Stimulated activated memory B cell treated with anti-CD40 and anti-IgM and Interleukin-4, amounts not matched to agents 10 μg/mL and 1 μg/mL and 100 μg/mL, for 72 hours (primary cell): ENCODE results near the gene GRIA1.
"Not testable (repeated sequence)": the region's sequence is repeated elsewhere in the genome, so short reads cannot be mapped to it uniquely, and the experiment has no call there.

Experiments
- ATAC-seq: fragments of 150-1000 bp; cut with Tn5 transposase; 2 replicates; pipeline ENCODE4 v1.10.0; 2021
- H3K27ac Mint-ChIP-seq: one replicate; pipeline ENCODE4 v1.8.0; 2022; ENCODE audit warnings: mild to moderate bottlenecking, mixed read lengths
- H3K27me3 Mint-ChIP-seq: one replicate; pipeline ENCODE4 v1.8.0; 2022; ENCODE audit warnings: mixed read lengths
- H3K36me3 Mint-ChIP-seq: one replicate; pipeline ENCODE4 v1.8.0; 2022; ENCODE audit warnings: mixed read lengths
- H3K4me1 Mint-ChIP-seq: one replicate; pipeline ENCODE4 v1.8.0; 2022; ENCODE audit warnings: mixed read lengths
- H3K4me3 Mint-ChIP-seq: one replicate; pipeline ENCODE4 v1.8.0; 2022; ENCODE audit warnings: mild to moderate bottlenecking, moderate library complexity, mixed read lengths
- H3K9me3 Mint-ChIP-seq: one replicate; pipeline ENCODE4 v1.8.0; 2022; ENCODE audit warnings: mixed read lengths

GRIA1 gene

GRCh38 chr5:153714798-153715197 lies 224.3 kb downstream of the GRIA1 start:
- Mint-ChIP-seq H3K36me3 (no peaks in the 10 kb centered on the region), H3K4me1 (no peaks in the 10 kb centered on the region), H3K4me3 (no peak overlapping the region), H3K9me3 (peaks cover 12% of the 10 kb centered on the region), H3K27ac (no peak overlapping the region), H3K27me3 (no peaks in the 10 kb centered on the region)
- no peak for ATAC-seq

GRCh38 chr5:153717287-153717686 lies 226.8 kb downstream of the GRIA1 start:
- peaks cover 9% of the 10 kb centered on the region for H3K9me3 Mint-ChIP-seq
- no peaks in the 10 kb centered on the region for H3K27me3 Mint-ChIP-seq
- no peak overlapping the region for H3K27ac Mint-ChIP-seq
- no peaks in the 10 kb centered on the region for H3K4me1 Mint-ChIP-seq
- no peak overlapping the region for H3K4me3 Mint-ChIP-seq
- no peak for ATAC-seq
- no peaks in the 10 kb centered on the region for H3K36me3 Mint-ChIP-seq

- ATAC-seq: no peak
- Mint-ChIP-seq H3K27me3 (no peaks in the 10 kb centered on the region), H3K36me3 (no peaks in the 10 kb centered on the region)
Observed at GRCh38 chr5:153718713-153719112, 228.2 kb downstream of the GRIA1 start.

GRCh38 chr5:153719324-153719723 lies 228.9 kb downstream of the GRIA1 start:
- H3K36me3 Mint-ChIP-seq: no peaks in the 10 kb centered on the region
- no peak overlapping the region for H3K4me3 Mint-ChIP-seq
- no peaks in the 10 kb centered on the region for H3K27me3 Mint-ChIP-seq
- H3K4me1 Mint-ChIP-seq: no peaks in the 10 kb centered on the region
- H3K27ac Mint-ChIP-seq: no peak overlapping the region
- ATAC-seq: no peak
- H3K9me3 Mint-ChIP-seq: peaks cover 9% of the 10 kb centered on the region

More at GRCh38 chr5:153718713-153719112, 228.2 kb downstream of the GRIA1 start:
- H3K4me1 Mint-ChIP-seq: no peaks in the 10 kb centered on the region
- H3K4me3 Mint-ChIP-seq: no peak overlapping the region
- peaks cover 9% of the 10 kb centered on the region for H3K9me3 Mint-ChIP-seq
- H3K27ac Mint-ChIP-seq: no peak overlapping the region

- H3K4me1 Mint-ChIP-seq, ATAC-seq, H3K36me3 Mint-ChIP-seq, H3K27me3 Mint-ChIP-seq, H3K27ac Mint-ChIP-seq, H3K4me3 Mint-ChIP-seq, H3K9me3 Mint-ChIP-seq: not testable (repeated sequence)
Observed at GRCh38 chr5:153723022-153723610, 232.6 kb downstream of the GRIA1 start.

GRCh38 chr5:153742060-153742459 lies 251.6 kb downstream of the GRIA1 start:
- H3K27me3 Mint-ChIP-seq: peaks cover 8% of the 10 kb centered on the region
- no peaks in the 10 kb centered on the region for H3K36me3 Mint-ChIP-seq
- H3K4me1 Mint-ChIP-seq: no peaks in the 10 kb centered on the region
- no peak overlapping the region for H3K4me3 Mint-ChIP-seq
- no peak for ATAC-seq
- H3K27ac Mint-ChIP-seq: no peak overlapping the region
- peaks cover 3% of the 10 kb centered on the region for H3K9me3 Mint-ChIP-seq

GRCh38 chr5:153744751-153745150 lies 254.3 kb downstream of the GRIA1 start:
- no peak overlapping the region for H3K27ac Mint-ChIP-seq
- no peak for ATAC-seq

GRCh38 chr5:153745778-153746395 lies 255.4 kb downstream of the GRIA1 start:
- no peaks in the 10 kb centered on the region for H3K36me3 Mint-ChIP-seq
- H3K27me3 Mint-ChIP-seq: no peaks in the 10 kb centered on the region
- H3K9me3 Mint-ChIP-seq: no peaks in the 10 kb centered on the region
- no peak overlapping the region for H3K27ac Mint-ChIP-seq
- no peak for ATAC-seq
- H3K4me3 Mint-ChIP-seq: no peak overlapping the region
- no peaks in the 10 kb centered on the region for H3K4me1 Mint-ChIP-seq

More at GRCh38 chr5:153744751-153745150, 254.3 kb downstream of the GRIA1 start:
- no peaks in the 10 kb centered on the region for H3K9me3 Mint-ChIP-seq
- H3K27me3 Mint-ChIP-seq: no peaks in the 10 kb centered on the region
- no peak overlapping the region for H3K4me3 Mint-ChIP-seq
- H3K4me1 Mint-ChIP-seq: no peaks in the 10 kb centered on the region
- no peaks in the 10 kb centered on the region for H3K36me3 Mint-ChIP-seq

GRCh38 chr5:153746440-153746839 lies 256.0 kb downstream of the GRIA1 start:
- no peaks in the 10 kb centered on the region for H3K27me3 Mint-ChIP-seq
- H3K4me1 Mint-ChIP-seq: no peaks in the 10 kb centered on the region
- no peak overlapping the region for H3K27ac Mint-ChIP-seq
- no peaks in the 10 kb centered on the region for H3K9me3 Mint-ChIP-seq
- no peak overlapping the region for H3K4me3 Mint-ChIP-seq
- H3K36me3 Mint-ChIP-seq: no peaks in the 10 kb centered on the region
- no peak for ATAC-seq

- Mint-ChIP-seq H3K36me3 (no peaks in the 10 kb centered on the region), H3K4me3 (no peak overlapping the region), H3K4me1 (no peaks in the 10 kb centered on the region), H3K27me3 (no peaks in the 10 kb centered on the region), H3K9me3 (no peaks in the 10 kb centered on the region), H3K27ac (no peak overlapping the region)
- no peak for ATAC-seq
Observed at GRCh38 chr5:153748823-153749222, 258.4 kb downstream of the GRIA1 start.

- peaks cover 2% of the 10 kb centered on the region for H3K9me3 Mint-ChIP-seq
- no peaks in the 10 kb centered on the region for H3K27me3 Mint-ChIP-seq
- ATAC-seq: no peak
- no peaks in the 10 kb centered on the region for H3K36me3 Mint-ChIP-seq
- H3K4me1 Mint-ChIP-seq: no peaks in the 10 kb centered on the region
- no peak overlapping the region for H3K27ac Mint-ChIP-seq
- H3K4me3 Mint-ChIP-seq: no peak overlapping the region
Observed at GRCh38 chr5:153749960-153750359, 259.5 kb downstream of the GRIA1 start.

GRCh38 chr5:153751251-153751650 lies 260.8 kb downstream of the GRIA1 start:
- Mint-ChIP-seq H3K27ac (no peak overlapping the region), H3K4me1 (no peaks in the 10 kb centered on the region), H3K9me3 (peaks cover 2% of the 10 kb centered on the region), H3K27me3 (no peaks in the 10 kb centered on the region), H3K4me3 (no peak overlapping the region), H3K36me3 (no peaks in the 10 kb centered on the region)
- no peak for ATAC-seq

- Mint-ChIP-seq H3K4me1 (no peaks in the 10 kb centered on the region), H3K9me3 (peaks cover 8% of the 10 kb centered on the region), H3K27ac (no peak overlapping the region), H3K27me3 (no peaks in the 10 kb centered on the region), H3K4me3 (no peak overlapping the region), H3K36me3 (no peaks in the 10 kb centered on the region)
- ATAC-seq: no peak
Observed at GRCh38 chr5:153752890-153753289, 262.4 kb downstream of the GRIA1 start.

GRCh38 chr5:153753645-153754432 lies 263.4 kb downstream of the GRIA1 start:
- peaks cover 8% of the 10 kb centered on the region for H3K9me3 Mint-ChIP-seq
- H3K27me3 Mint-ChIP-seq: no peaks in the 10 kb centered on the region
- H3K27ac Mint-ChIP-seq: no peak overlapping the region
- H3K4me3 Mint-ChIP-seq: no peak overlapping the region
- no peak for ATAC-seq
- no peaks in the 10 kb centered on the region for H3K4me1 Mint-ChIP-seq
- no peaks in the 10 kb centered on the region for H3K36me3 Mint-ChIP-seq

- H3K4me1 Mint-ChIP-seq: no peaks in the 10 kb centered on the region
- H3K27ac Mint-ChIP-seq: no peak overlapping the region
- no peaks in the 10 kb centered on the region for H3K27me3 Mint-ChIP-seq
- ATAC-seq: no peak
- peaks cover 12% of the 10 kb centered on the region for H3K9me3 Mint-ChIP-seq
- H3K36me3 Mint-ChIP-seq: no peaks in the 10 kb centered on the region
- H3K4me3 Mint-ChIP-seq: no peak overlapping the region
Observed at GRCh38 chr5:153755913-153756500, 265.5 kb downstream of the GRIA1 start.
